GM23248 (cell line): ENCODE measurements around the gene CD22.

Experiments used
- EZH2 ChIP-seq: fragments of 200-600 bp; sonication (generic); IDR thresholded peaks from 2 replicates; pipeline ENCODE4 v1.6.1; 2018; ENCODE audit warnings: antibody characterized with exemption, mild to moderate bottlenecking; ENCODE audit not compliant: insufficient read depth, poor library complexity, severe bottlenecking
- EZH2phosphoT487 ChIP-seq: fragments of 200-600 bp; sonication (generic); IDR thresholded peaks from 2 replicates; pipeline ENCODE4 v1.6.1; 2018; ENCODE audit warnings: antibody characterized with exemption, moderate library complexity, mild to moderate bottlenecking, low read depth; ENCODE audit not compliant: insufficient read depth

- TF ChIP-seq EZH2 (no peak), EZH2phosphoT487 (no peak)
Measured at GRCh38 chr19:35363711-35364425, 34.9 kb downstream of the CD22 start.
